Upper lobe of left lung (tissue), 6 donors: ENCODE results near the gene SGF29. TPM values are rescaled to one million over a fixed set of nuclear protein-coding genes. Genes with fewer than 3 reads are reported as not detected.
"Not testable (repeated sequence)": the region's sequence is repeated elsewhere in the genome, so short reads cannot be mapped to it uniquely, and the experiment has no call there.

Experiments used
- ATAC-seq, 2 donors: fragments of 200-7000 bp; cut with Tn5 transposase; one replicate each; pipeline ENCODE4 v1.9.1; 2022; ENCODE audit warnings: mild to moderate bottlenecking in 2 of 2, moderate library complexity in 2 of 2; ENCODE audit not compliant: low FRiP score in 2 of 2
- DNase-seq, 2 donors: peaks; one replicate each; pipeline ENCODE4 v3.0.0-alpha.2; 2019 to 2020
- H3K27ac ChIP-seq, 4 donors: fragments of 200-600 bp; sonication (generic); one replicate each; pipeline ENCODE4 v1.5.1; 2016 to 2019
- H3K27me3 ChIP-seq, 4 donors: fragments of 200-600 bp; sonication (generic); one replicate each; pipeline ENCODE4 v1.5.1; 2017 to 2019
- H3K36me3 ChIP-seq, 4 donors: fragments of 200-600 bp; sonication (generic); one replicate each; pipeline ENCODE4 v1.5.1; 2016 to 2019
- H3K4me1 ChIP-seq, 4 donors: fragments of 200-600 bp; sonication (generic); one replicate each; pipeline ENCODE4 v1.5.1; 2018 to 2019
- H3K4me3 ChIP-seq, 4 donors: fragments of 200-600 bp; sonication (generic); one replicate each; pipeline ENCODE4 v1.5.1; 2017 to 2019; ENCODE audit warnings: mild to moderate bottlenecking in 2 of 4, moderate library complexity in 1 of 4
- H3K9me3 ChIP-seq, 4 donors: fragments of 200-600 bp; sonication (generic); one replicate each; pipeline ENCODE4 v1.5.1; 2018 to 2019
- CTCF ChIP-seq, 6 experiments: fragments of 450-650 bp in 4 of 6; fragments of 200-600 bp in 2 of 6; sonication (generic) in 2 of 6; IDR thresholded peaks; one replicate each; pipeline ENCODE4 v1.5.1; 2016 to 2019; ENCODE audit warnings: antibody characterized with exemption in 6 of 6
- EP300 ChIP-seq, 4 donors: sonication (generic); formaldehyde crosslinking; IDR thresholded peaks; one replicate each; pipeline ENCODE4 v1.5.1; 2017; ENCODE audit warnings: antibody characterized with exemption in 4 of 4, control low read depth in 2 of 4
- POLR2A ChIP-seq, 4 donors: fragments of 450-650 bp; IDR thresholded peaks; one replicate each; pipeline ENCODE4 v1.5.1; 2016 to 2017; ENCODE audit warnings: antibody characterized with exemption in 4 of 4, mild to moderate bottlenecking in 2 of 4
- POLR2AphosphoS5 ChIP-seq, 2 donors: sonication (generic); formaldehyde crosslinking; IDR thresholded peaks; one replicate each; pipeline ENCODE4 v1.5.1; 2017; ENCODE audit warnings: antibody characterized with exemption in 2 of 2
- WGBS, 2 donors: methylation state at CpG; one replicate each; pipeline ENCODE4 v1.1.5; 2017 to 2018; 5-methylcytosine and 5-hydroxymethylcytosine counted together
- total RNA-seq, 6 donors: library from RNA; depleted of rRNA in 4 of 6; stranded (reverse); fragments of >200 nt in 4 of 6; gene quantifications; one replicate each; pipeline versions ENCODE4 v1.1.0 to v1.2.1, GENCODE V29; 2016 to 2021
- donor health status: DM: no; HTN: no; CAD: no; lungs with moderate emphysema.
- donor health status: DM: no; HTN: yes; CAD: no; lungs with severe emphysema.

Gene SGF29
- total RNA-seq, 6 donors from 2014 or later = 24.8 to 67.1 (median 37.3) TPM

DNA sequence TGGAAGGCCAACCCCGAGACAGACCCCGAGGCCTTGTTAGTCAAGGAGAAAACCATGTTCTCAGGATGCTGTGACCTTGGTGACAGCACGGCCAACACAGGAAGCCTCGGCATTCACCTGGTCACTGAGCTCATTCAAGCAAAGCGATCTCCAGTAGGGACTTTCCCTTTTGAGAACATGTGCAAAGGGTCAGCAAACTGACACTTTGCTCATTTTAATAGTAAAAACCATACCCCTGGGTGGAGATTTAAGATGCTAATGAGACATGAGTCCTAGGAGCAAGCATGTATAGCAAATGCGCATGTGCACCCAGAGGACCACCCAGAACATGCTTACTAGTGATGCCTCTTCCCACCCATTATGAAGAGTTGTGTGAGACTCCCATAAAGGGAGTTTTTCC is 48.8 kb downstream of the SGF29 start:
- Histone ChIP-seq H3K27ac (no peak overlapping the region), H3K9me3 (no peaks in the 10 kb centered on the region), H3K4me1 (peaks cover 0 to 8% (median 4%) of the 10 kb centered on the region in 4 donors), H3K27me3 (no peaks in the 10 kb centered on the region), H3K4me3 (no peak overlapping the region), H3K36me3 (peaks cover 0 to 25% (median 23%) of the 10 kb centered on the region in 4 donors)
- ATAC-seq = no peak
- no peak for DNase-seq
- WGBS, 2 donors = 59 to 75% methylated on average over 4 of the region's 6 CpGs
- TF ChIP-seq EP300 (IDR thresholded peaks at IDR 0.05) = no peak

- Histone ChIP-seq H3K4me1 (peaks cover 7 to 12% (median 10%) of the 10 kb centered on the region in 4 donors), H3K27ac (peak overlapping the region in 1 of 4 donors; percentile 5), H3K9me3 (no peaks in the 10 kb centered on the region), H3K36me3 (peaks cover 0 to 30% (median 26%) of the 10 kb centered on the region in 4 donors), H3K4me3 (no peak overlapping the region), H3K27me3 (no peaks in the 10 kb centered on the region)
- DNase-seq = peak in 1 of 2 donors; percentile 44
- TF ChIP-seq EP300 (IDR thresholded peaks at IDR 0.05) (no peak), POLR2AphosphoS5 (IDR thresholded peaks at IDR 0.05) (no peak), POLR2A (IDR thresholded peaks at IDR 0.05) (no peak), CTCF (IDR thresholded peaks at IDR 0.05) (no peak)
- 86 to 88% methylated on average over 10 to 11 of the region's 11 CpGs for WGBS, 2 donors
- ATAC-seq = no peak
Measured at GRCh38 chr16:28603381-28604185, 49.9 kb downstream of the SGF29 start.

DNA sequence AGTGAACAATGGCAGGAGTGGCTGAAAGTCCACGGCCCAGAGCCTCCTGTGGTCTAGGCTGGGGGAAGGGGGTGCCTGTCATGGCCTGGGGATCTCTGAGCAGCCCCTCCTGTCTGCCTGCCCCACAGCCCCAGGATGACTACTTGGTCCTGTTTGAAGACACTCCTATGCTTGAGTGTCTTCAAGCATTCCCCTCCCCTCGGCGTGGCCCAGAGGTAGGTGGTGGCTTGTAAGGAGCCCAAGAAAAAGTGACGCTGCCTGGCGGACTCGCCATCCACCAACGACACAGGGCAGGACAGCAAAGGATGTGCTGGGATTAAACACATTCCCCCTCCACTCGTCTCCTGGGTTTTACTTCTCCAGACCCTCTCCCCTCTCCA is 50.5 kb downstream of the SGF29 start:
- Histone ChIP-seq H3K27ac (peak overlapping the region in 1 of 4 donors; percentile 5), H3K9me3 (no peaks in the 10 kb centered on the region), H3K36me3 (peaks cover 0 to 30% (median 26%) of the 10 kb centered on the region in 4 donors), H3K27me3 (no peaks in the 10 kb centered on the region), H3K4me3 (no peak overlapping the region), H3K4me1 (peaks cover 13 to 18% (median 16%) of the 10 kb centered on the region in 4 donors)
- no peak for TF ChIP-seq POLR2A (IDR thresholded peaks at IDR 0.05)
- TF ChIP-seq EP300 (IDR thresholded peaks at IDR 0.05) = no peak
- TF ChIP-seq POLR2AphosphoS5 (IDR thresholded peaks at IDR 0.05) = no peak
- 71% methylated on average over 8 of the region's 8 CpGs for WGBS, 2 donors
- no peak for ATAC-seq
- no peak for DNase-seq

- DNase-seq (peak in 1 of 2 donors; percentile 30), ATAC-seq (no peak)
- H3K4me3 ChIP-seq = no peak overlapping the region
- no peak for TF ChIP-seq EP300 (IDR thresholded peaks at IDR 0.05)
- no peak for TF ChIP-seq POLR2AphosphoS5 (IDR thresholded peaks at IDR 0.05)
- TF ChIP-seq CTCF (IDR thresholded peaks at IDR 0.05) = no peak
- TF ChIP-seq POLR2A (IDR thresholded peaks at IDR 0.05) = no peak
- no peaks in the 10 kb centered on the region for H3K9me3 ChIP-seq
- H3K4me1 ChIP-seq = peaks cover 32 to 39% (median 34%) of the 10 kb centered on the region in 4 donors
- 86 to 94% methylated on average over 15 to 16 of the region's 16 CpGs for WGBS, 2 donors
- peaks cover 0 to 30% (median 26%) of the 10 kb centered on the region in 4 donors for H3K36me3 ChIP-seq
- no peak overlapping the region for H3K27ac ChIP-seq
- no peaks in the 10 kb centered on the region for H3K27me3 ChIP-seq
Measured at GRCh38 chr16:28606291-28607115, 52.8 kb downstream of the SGF29 start.

GRCh38 chr16:28607116-28607623 is 53.5 kb downstream of the SGF29 start:
- no peak overlapping the region for H3K27ac ChIP-seq
- H3K36me3 ChIP-seq = peaks cover 0 to 30% (median 26%) of the 10 kb centered on the region in 4 donors
- H3K4me1 ChIP-seq = peaks cover 32 to 39% (median 34%) of the 10 kb centered on the region in 4 donors
- H3K9me3 ChIP-seq = no peaks in the 10 kb centered on the region
- 94 to 97% methylated on average over 9 of the region's 9 CpGs for WGBS, 2 donors
- H3K27me3 ChIP-seq = no peaks in the 10 kb centered on the region
- TF ChIP-seq POLR2AphosphoS5 (IDR thresholded peaks at IDR 0.05) (no peak), POLR2A (IDR thresholded peaks at IDR 0.05) (no peak), CTCF (IDR thresholded peaks at IDR 0.05) (no peak), EP300 (IDR thresholded peaks at IDR 0.05) (no peak)
- ATAC-seq = no peak
- no peak overlapping the region for H3K4me3 ChIP-seq
- DNase-seq = no peak

DNA sequence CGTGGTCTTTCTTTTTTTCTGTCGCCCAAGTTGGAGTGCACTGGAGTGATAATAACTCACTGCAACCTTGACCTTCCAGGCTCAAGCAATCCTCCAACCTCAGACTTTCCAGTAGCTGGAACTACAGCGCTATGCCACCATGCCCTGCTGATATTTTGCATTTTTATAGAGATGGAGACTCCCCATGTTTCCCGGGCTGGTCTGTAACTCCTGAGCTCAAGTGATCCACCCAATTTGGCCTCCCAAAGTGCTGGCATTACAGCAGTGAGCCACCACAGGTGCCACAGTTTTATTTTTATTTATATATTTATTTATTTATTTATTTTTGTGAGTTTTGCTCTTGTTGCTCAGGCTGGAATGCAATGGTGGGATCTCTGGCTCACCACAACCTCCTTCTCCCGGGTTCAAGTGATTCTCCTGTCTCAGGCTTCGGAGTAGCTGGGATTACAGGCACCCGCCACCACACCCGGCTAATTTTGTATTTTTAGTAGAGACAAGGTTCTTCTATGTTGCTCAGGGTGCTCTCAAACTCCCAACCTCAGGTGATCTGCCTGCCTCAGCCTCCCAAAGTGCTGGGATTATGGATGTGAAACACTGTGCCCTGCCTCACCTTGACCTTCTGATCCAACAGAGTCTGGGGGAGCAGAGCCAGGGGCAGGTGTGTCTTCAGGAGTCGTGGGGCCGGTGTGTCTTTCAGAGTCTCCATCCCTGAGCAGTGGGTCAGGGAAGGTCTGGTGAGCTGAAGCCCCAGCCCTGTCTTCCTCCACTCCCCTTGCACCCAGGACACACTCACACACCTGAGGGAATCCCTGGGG is 54.2 kb downstream of the SGF29 start:
- peaks cover 0 to 30% (median 26%) of the 10 kb centered on the region in 4 donors for H3K36me3 ChIP-seq
- peak overlapping the region in 1 of 4 donors; percentile 56 for H3K4me3 ChIP-seq
- not testable (repeated sequence) for DNase-seq, ATAC-seq, H3K9me3 ChIP-seq, H3K27me3 ChIP-seq
- peaks cover 32 to 39% (median 34%) of the 10 kb centered on the region in 4 donors for H3K4me1 ChIP-seq
- WGBS, 2 donors = 96% methylated on average over 9 to 10 of the region's 10 CpGs
- peak overlapping the region; percentile 71 to 86 (median 82) for H3K27ac ChIP-seq

- ATAC-seq, H3K9me3 ChIP-seq, DNase-seq, H3K27me3 ChIP-seq: not testable (repeated sequence)
- Histone ChIP-seq H3K27ac (peak overlapping the region; percentile 71 to 86 (median 82)), H3K4me1 (peaks cover 32 to 39% (median 34%) of the 10 kb centered on the region in 4 donors), H3K36me3 (peaks cover 0 to 30% (median 26%) of the 10 kb centered on the region in 4 donors), H3K4me3 (peak overlapping the region in 1 of 4 donors; percentile 56)
- 84 to 95% methylated on average over 4 to 5 of the region's 7 CpGs for WGBS, 2 donors
Measured at GRCh38 chr16:28608496-28608808, 54.7 kb downstream of the SGF29 start.
